OCI-LY7 (cell line): ENCODE results near the gene FOXB1. TPM values are rescaled to one million over a fixed set of nuclear protein-coding genes. Genes with fewer than 3 reads are reported as not detected.

Source experiments
- BruUV-seq: library from RNA; stranded (reverse); fragments of 400-500 nt; replicated peaks from 2 replicates; lab custom pipeline; 2021; lab: Mats Ljungman, UMichigan
- CTCF ChIA-PET: fragments of 300-600 bp; sonication (Branson Sonifier 250); formaldehyde crosslinking; loops from one replicate; lab custom pipeline; 2022; ENCODE audit warnings: antibody characterized with exemption; ENCODE audit not compliant: unreplicated experiment; lab: Charles Lee
- POLR2A ChIA-PET: fragments of 300-600 bp; sonication (Branson Sonifier 250); formaldehyde crosslinking; loops from one replicate; lab custom pipeline; 2022; ENCODE audit warnings: antibody characterized with exemption; lab: Charles Lee
- DNase-seq: peaks from one replicate; pipeline ENCODE4 v3.0.0-alpha.2; 2015; ENCODE audit warnings: low spot score
- H2AFZ ChIP-seq: fragments of 200-600 bp; sonication (generic), shearing (Covaris generic); 2 replicates; pipeline ENCODE4 v1.6.1; 2014; ENCODE audit warnings: mild to moderate bottlenecking, antibody characterized with exemption, low read length, moderate library complexity
- H3K27ac ChIP-seq: fragments of 200-600 bp; sonication (generic); 2 replicates; pipeline ENCODE4 v1.5.1; 2014; ENCODE audit warnings: mixed run types, low read depth, mild to moderate bottlenecking, moderate library complexity, low read length, inconsistent platforms; ENCODE audit not compliant: poor library complexity, severe bottlenecking
- H3K36me3 ChIP-seq: fragments of 200-600 bp; sonication (generic); 2 replicates; pipeline ENCODE4 v1.6.1; 2014; ENCODE audit warnings: mild to moderate bottlenecking, antibody characterized with exemption, low read length, moderate library complexity, mixed read lengths; ENCODE audit not compliant: insufficient read depth
- H3K4me1 ChIP-seq: fragments of 200-600 bp; sonication (generic); 2 replicates; pipeline ENCODE4 v1.5.1; 2014; ENCODE audit warnings: mild to moderate bottlenecking, low read length; ENCODE audit not compliant: insufficient read depth, poor library complexity, severe bottlenecking
- H3K4me2 ChIP-seq: fragments of 200-600 bp; sonication (generic); 2 replicates; pipeline ENCODE4 v1.6.1; 2014; ENCODE audit warnings: mild to moderate bottlenecking, low read length
- H3K4me3 ChIP-seq: fragments of 200-600 bp; sonication (generic); 2 replicates; pipeline ENCODE4 v1.5.1; 2014; ENCODE audit warnings: mild to moderate bottlenecking, low read depth, low read length; ENCODE audit not compliant: poor library complexity, severe bottlenecking
- H3K79me2 ChIP-seq: fragments of 200-600 bp; sonication (generic); 2 replicates; pipeline ENCODE4 v1.6.1; 2016; ENCODE audit warnings: low read depth, mild to moderate bottlenecking, low read length, moderate library complexity, mixed read lengths; ENCODE audit not compliant: insufficient read depth
- H3K9me2 ChIP-seq: fragments of 200-600 bp; sonication (generic); 2 replicates; pipeline ENCODE4 v1.6.1; 2016; ENCODE audit warnings: mild to moderate bottlenecking, low read length, mixed read lengths; ENCODE audit not compliant: insufficient read depth
- H3K9me3 ChIP-seq: fragments of 200-600 bp; sonication (generic); 2 replicates; pipeline ENCODE4 v1.6.1; 2014; ENCODE audit warnings: mild to moderate bottlenecking, mixed run types, low read length, mixed read lengths
- H4K20me1 ChIP-seq: fragments of 200-600 bp; sonication (generic); 2 replicates; pipeline ENCODE4 v1.6.1; 2014; ENCODE audit warnings: mild to moderate bottlenecking, antibody characterized with exemption, low read length, moderate library complexity, mixed read lengths; ENCODE audit not compliant: insufficient read depth
- EZH2phosphoT487 ChIP-seq: fragments of 200-600 bp; sonication (generic); IDR thresholded peaks from 2 replicates; pipeline ENCODE4 v1.6.1; 2018; ENCODE audit warnings: low read depth, borderline replicate concordance, mild to moderate bottlenecking, mixed run types, antibody characterized with exemption, low read length, moderate library complexity, mixed read lengths
- intact Hi-C: fragments of 100-400 bp; cut with micrococcal nuclease; formaldehyde crosslinking; loops from one replicate; pipeline ENCODE4 v1.10.0; 2022; ENCODE audit not compliant: unreplicated experiment
- total RNA-seq, 2 experiments: library from RNA; depleted of rRNA in 1 of 2; stranded (reverse); fragments of >200 nt in 1 of 2; shearing (Covaris generic) in 1 of 2; gene quantifications; 2 replicates each; pipeline ENCODE4 v1.2.3, GENCODE V29; 2014 to 2022
- TF ChIP-seq, protein P1 (sequence below): fragments of 200-600 bp; sonication (generic); conservative IDR thresholded peaks from 2 replicates; pipeline ENCODE4 v1.5.1; 2014; ENCODE audit warnings: mild to moderate bottlenecking, antibody characterized with exemption, low read length, moderate library complexity, mixed read lengths

The FOXB1 gene
- total RNA-seq, 2 experiments from 2014 or later: not detected

DNA sequence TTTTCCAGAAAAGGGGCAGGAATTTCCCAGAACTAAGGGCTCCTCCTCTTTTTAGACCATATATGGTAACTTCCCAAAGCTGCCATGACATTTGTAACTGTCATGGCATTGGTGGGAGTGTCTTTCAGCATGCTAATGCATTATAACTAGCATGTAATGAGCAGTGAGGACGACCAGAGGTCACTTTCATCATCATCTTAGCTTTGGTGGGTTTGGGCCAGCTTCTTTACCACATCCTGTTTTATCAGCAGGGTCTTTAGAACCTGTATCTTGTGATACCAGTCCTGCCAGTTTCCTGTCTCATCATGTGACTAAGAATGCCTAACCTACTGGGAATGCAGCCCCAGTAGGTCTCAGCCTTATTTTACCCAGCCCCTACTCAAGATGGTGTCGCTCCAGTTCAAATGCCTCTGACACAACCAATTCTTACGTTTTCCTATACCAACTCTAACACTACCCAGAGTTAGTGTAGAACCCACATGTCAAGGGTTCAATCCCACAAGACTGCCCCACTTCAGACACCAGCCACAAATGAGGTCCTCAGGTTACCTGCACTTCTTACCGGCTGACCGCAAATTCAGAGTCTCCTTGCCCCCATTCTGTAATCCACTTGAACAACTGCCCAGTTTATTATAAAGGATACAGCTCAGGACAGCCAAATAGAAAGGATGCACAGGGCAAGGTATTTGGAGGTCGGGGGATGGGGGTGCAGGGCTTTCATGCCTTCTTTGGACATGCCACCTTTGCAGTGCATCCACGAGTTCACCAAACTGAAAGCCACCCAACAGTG, 17.7 kb downstream of the FOXB1 start:
- no peaks in the 10 kb centered on the region for H4K20me1 ChIP-seq
- no peak for DNase-seq
- H3K4me1 ChIP-seq: no peaks in the 10 kb centered on the region
- H3K9me2 ChIP-seq: no peaks in the 10 kb centered on the region
- no peaks in the 10 kb centered on the region for H3K36me3 ChIP-seq
- intact Hi-C loops: no loop called here
- H3K79me2 ChIP-seq: no peaks in the 10 kb centered on the region
- ChIA-PET CTCF (no interaction called here), POLR2A (no interaction called here)
- no peak for TF ChIP-seq EZH2phosphoT487
- TF ChIP-seq, protein P1, sequence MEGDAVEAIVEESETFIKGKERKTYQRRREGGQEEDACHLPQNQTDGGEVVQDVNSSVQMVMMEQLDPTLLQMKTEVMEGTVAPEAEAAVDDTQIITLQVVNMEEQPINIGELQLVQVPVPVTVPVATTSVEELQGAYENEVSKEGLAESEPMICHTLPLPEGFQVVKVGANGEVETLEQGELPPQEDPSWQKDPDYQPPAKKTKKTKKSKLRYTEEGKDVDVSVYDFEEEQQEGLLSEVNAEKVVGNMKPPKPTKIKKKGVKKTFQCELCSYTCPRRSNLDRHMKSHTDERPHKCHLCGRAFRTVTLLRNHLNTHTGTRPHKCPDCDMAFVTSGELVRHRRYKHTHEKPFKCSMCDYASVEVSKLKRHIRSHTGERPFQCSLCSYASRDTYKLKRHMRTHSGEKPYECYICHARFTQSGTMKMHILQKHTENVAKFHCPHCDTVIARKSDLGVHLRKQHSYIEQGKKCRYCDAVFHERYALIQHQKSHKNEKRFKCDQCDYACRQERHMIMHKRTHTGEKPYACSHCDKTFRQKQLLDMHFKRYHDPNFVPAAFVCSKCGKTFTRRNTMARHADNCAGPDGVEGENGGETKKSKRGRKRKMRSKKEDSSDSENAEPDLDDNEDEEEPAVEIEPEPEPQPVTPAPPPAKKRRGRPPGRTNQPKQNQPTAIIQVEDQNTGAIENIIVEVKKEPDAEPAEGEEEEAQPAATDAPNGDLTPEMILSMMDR: no peak
- no peak overlapping the region for H2AFZ ChIP-seq
- no peak overlapping the region for H3K27ac ChIP-seq
- BruUV-seq: no TSS peak
- H3K9me3 ChIP-seq: no peaks in the 10 kb centered on the region
- H3K4me2 ChIP-seq: no peak overlapping the region
- H3K4me3 ChIP-seq: no peak overlapping the region

- intact Hi-C loops: no loop called here
- Histone ChIP-seq H3K4me2 (no peak overlapping the region), H3K9me3 (no peaks in the 10 kb centered on the region), H3K36me3 (no peaks in the 10 kb centered on the region), H3K27ac (no peak overlapping the region), H3K4me1 (no peaks in the 10 kb centered on the region), H3K4me3 (no peak overlapping the region), H3K9me2 (no peaks in the 10 kb centered on the region), H4K20me1 (no peaks in the 10 kb centered on the region), H3K79me2 (no peaks in the 10 kb centered on the region), H2AFZ (no peak overlapping the region)
- POLR2A ChIA-PET: no interaction called here
- no TSS peak for BruUV-seq
- no peak for TF ChIP-seq EZH2phosphoT487
- TF ChIP-seq, protein P1: no peak
- CTCF ChIA-PET: no interaction called here
- DNase-seq: no peak
Observed at GRCh38 chr15:60022379-60022741, 18.2 kb downstream of the FOXB1 start.

GRCh38 chr15:60026555-60026954, 22.4 kb downstream of the FOXB1 start:
- Histone ChIP-seq H3K79me2 (no peaks in the 10 kb centered on the region), H3K9me3 (no peaks in the 10 kb centered on the region), H3K27ac (no peak overlapping the region), H3K4me2 (no peak overlapping the region), H2AFZ (no peak overlapping the region), H3K4me3 (no peak overlapping the region), H3K9me2 (no peaks in the 10 kb centered on the region), H3K4me1 (no peaks in the 10 kb centered on the region), H4K20me1 (no peaks in the 10 kb centered on the region), H3K36me3 (no peaks in the 10 kb centered on the region)
- no TSS peak for BruUV-seq
- DNase-seq: no peak
- intact Hi-C loops: no loop called here
- TF ChIP-seq, protein P1: no peak
- no peak for TF ChIP-seq EZH2phosphoT487
- ChIA-PET CTCF (no interaction called here), POLR2A (interaction anchor here (0.7 to 1.1 kb wide), 3 partner anchors 15 to 1184 kb away, joined by 3 read pairs; no protein-coding TSS in a partner anchor)
